ENCODE data around the gene LMBR1. TPM values are rescaled to one million over a fixed set of nuclear protein-coding genes. Genes with fewer than 3 reads are reported as not detected.

LMBR1 gene
- total and polyA plus RNA-seq, 2 donors (not counting 3 experiments of a cell fraction or from before 2014, with no cell fraction given): 14.0 to 72.9 TPM

GRCh38 chr7:156840134-156840533 lies 52.8 kb downstream of the LMBR1 start:
- H3K9ac ChIP-seq (replicated peaks; ENCODE audit: extremely low read depth, insufficient read depth, low read length): no peak overlapping the region
- H4K20me1 ChIP-seq (replicated peaks; ENCODE audit: control insufficient read depth, extremely low read depth, insufficient read depth, low read length): no peaks in the 10 kb centered on the region
- no peak overlapping the region for H3K27ac ChIP-seq (ENCODE audit: insufficient read depth, low read depth, low read length)
- no peak for DNase-seq (ENCODE audit: low read depth, low spot score)
- no peak for FAIRE-seq
- no peak overlapping the region for H2AFZ ChIP-seq (ENCODE audit: low read depth, low read length)
- dilution Hi-C loops (cut with MboI; ENCODE audit: extremely low pct_ligation_motif_present, low sequenced_read_pairs) (no loop called here), intact Hi-C loops (cut with micrococcal nuclease) (loop anchor here (5.0 kb wide), 1 partner anchor 52 kb away; the partner anchor contains the start of gene LMBR1)
- no peak for TF ChIP-seq POLR2A (IDR thresholded peaks at IDR 0.05; ENCODE audit: low read depth, low read length)
- TF ChIP-seq MYC (IDR thresholded peaks at IDR 0.05; ENCODE audit: low read depth, low read length): no peak
- no peak for TF ChIP-seq FOS (IDR thresholded peaks at IDR 0.05; ENCODE audit: borderline replicate concordance, insufficient read depth, low read length)
- TF ChIP-seq, protein P1, sequence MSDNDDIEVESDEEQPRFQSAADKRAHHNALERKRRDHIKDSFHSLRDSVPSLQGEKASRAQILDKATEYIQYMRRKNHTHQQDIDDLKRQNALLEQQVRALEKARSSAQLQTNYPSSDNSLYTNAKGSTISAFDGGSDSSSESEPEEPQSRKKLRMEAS (IDR thresholded peaks at IDR 0.05; ENCODE audit: insufficient read depth, insufficient read length): no peak
- TF ChIP-seq JUN (IDR thresholded peaks at IDR 0.05; ENCODE audit: borderline replicate concordance, insufficient read depth, insufficient read length, low read depth): no peak
- TF ChIP-seq EZH2 (IDR thresholded peaks at IDR 0.05; ENCODE audit: borderline replicate concordance, low read depth, low read length, severe bottlenecking): no peak
- no peaks in the 10 kb centered on the region for H3K27me3 ChIP-seq (ENCODE audit: control insufficient read depth in 2 of 2, insufficient read depth in 2 of 2, low read length in 2 of 2)
- no peaks in the 10 kb centered on the region for H3K9me3 ChIP-seq (replicated peaks; ENCODE audit: control insufficient read depth, insufficient read depth, low read length)
- peaks cover 4% of the 10 kb centered on the region for H3K79me2 ChIP-seq (ENCODE audit: control insufficient read depth, insufficient read depth, low read length)
- no peak overlapping the region for H3K4me2 ChIP-seq (ENCODE audit: insufficient read depth, low read length)
- ChIA-PET POLR2A (no interaction called here), CTCF (no interaction called here)
- H3K36me3 ChIP-seq (ENCODE audit: control insufficient read depth in 2 of 2, extremely low read depth in 1 of 2, insufficient read depth in 2 of 2, low read length in 2 of 2): no peaks in the 10 kb centered on the region
- BruUV-seq (replicated peaks): no TSS peak
- no peaks in the 10 kb centered on the region for H3K4me1 ChIP-seq (ENCODE audit: control insufficient read depth, extremely low read depth, insufficient read depth, low read length)
- no peak overlapping the region for H3K4me3 ChIP-seq (replicated peaks in 1 of 3; ENCODE audit: insufficient read depth in 1 of 3, low read depth in 1 of 3, low read length in 3 of 3)
- H3K9me1 ChIP-seq (replicated peaks; ENCODE audit: control insufficient read depth, extremely low read depth, insufficient read depth, low read length): no peaks in the 10 kb centered on the region

- TF ChIP-seq JUN (IDR thresholded peaks at IDR 0.05; ENCODE audit: borderline replicate concordance, insufficient read depth, insufficient read length, low read depth) (no peak), POLR2AphosphoS5 (IDR thresholded peaks at IDR 0.05; ENCODE audit: insufficient read depth, low read depth, low read length) (no peak), MYC (IDR thresholded peaks at IDR 0.05; ENCODE audit: low read depth, low read length) (no peak), POLR2A (IDR thresholded peaks at IDR 0.05; ENCODE audit: low read depth, low read length) (no peak), FOS (IDR thresholded peaks at IDR 0.05; ENCODE audit: borderline replicate concordance, insufficient read depth, low read length) (no peak), EZH2 (IDR thresholded peaks at IDR 0.05; ENCODE audit: borderline replicate concordance, low read depth, low read length, severe bottlenecking) (no peak), GATA2 (IDR thresholded peaks at IDR 0.05; ENCODE audit: insufficient read depth, insufficient read length, low read depth, low read length) (no peak)
- TF ChIP-seq, protein P1 (IDR thresholded peaks at IDR 0.05; ENCODE audit: insufficient read depth, insufficient read length): no peak
- TF ChIP-seq, protein P2, sequence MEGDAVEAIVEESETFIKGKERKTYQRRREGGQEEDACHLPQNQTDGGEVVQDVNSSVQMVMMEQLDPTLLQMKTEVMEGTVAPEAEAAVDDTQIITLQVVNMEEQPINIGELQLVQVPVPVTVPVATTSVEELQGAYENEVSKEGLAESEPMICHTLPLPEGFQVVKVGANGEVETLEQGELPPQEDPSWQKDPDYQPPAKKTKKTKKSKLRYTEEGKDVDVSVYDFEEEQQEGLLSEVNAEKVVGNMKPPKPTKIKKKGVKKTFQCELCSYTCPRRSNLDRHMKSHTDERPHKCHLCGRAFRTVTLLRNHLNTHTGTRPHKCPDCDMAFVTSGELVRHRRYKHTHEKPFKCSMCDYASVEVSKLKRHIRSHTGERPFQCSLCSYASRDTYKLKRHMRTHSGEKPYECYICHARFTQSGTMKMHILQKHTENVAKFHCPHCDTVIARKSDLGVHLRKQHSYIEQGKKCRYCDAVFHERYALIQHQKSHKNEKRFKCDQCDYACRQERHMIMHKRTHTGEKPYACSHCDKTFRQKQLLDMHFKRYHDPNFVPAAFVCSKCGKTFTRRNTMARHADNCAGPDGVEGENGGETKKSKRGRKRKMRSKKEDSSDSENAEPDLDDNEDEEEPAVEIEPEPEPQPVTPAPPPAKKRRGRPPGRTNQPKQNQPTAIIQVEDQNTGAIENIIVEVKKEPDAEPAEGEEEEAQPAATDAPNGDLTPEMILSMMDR (IDR thresholded peaks at IDR 0.05; ENCODE audit: extremely low read depth in 1 of 2, insufficient read depth in 1 of 2, low read depth in 1 of 2, low read length in 2 of 2): no peak
- Histone ChIP-seq H3K4me2 (ENCODE audit: insufficient read depth, low read length) (no peak overlapping the region), H3K4me3 (replicated peaks in 1 of 3; ENCODE audit: insufficient read depth in 1 of 3, low read depth in 1 of 3, low read length in 3 of 3) (no peak overlapping the region), H3K9ac (replicated peaks; ENCODE audit: extremely low read depth, insufficient read depth, low read length) (no peak overlapping the region), H3K36me3 (ENCODE audit: control insufficient read depth in 2 of 2, extremely low read depth in 1 of 2, insufficient read depth in 2 of 2, low read length in 2 of 2) (peaks cover 0 to 4% of the 10 kb centered on the region in 2 experiments), H3K27me3 (ENCODE audit: control insufficient read depth in 2 of 2, insufficient read depth in 2 of 2, low read length in 2 of 2) (no peaks in the 10 kb centered on the region), H4K20me1 (replicated peaks; ENCODE audit: control insufficient read depth, extremely low read depth, insufficient read depth, low read length) (no peaks in the 10 kb centered on the region), H3K9me1 (replicated peaks; ENCODE audit: control insufficient read depth, extremely low read depth, insufficient read depth, low read length) (no peaks in the 10 kb centered on the region), H2AFZ (ENCODE audit: low read depth, low read length) (no peak overlapping the region), H3K9me3 (replicated peaks; ENCODE audit: control insufficient read depth, insufficient read depth, low read length) (no peaks in the 10 kb centered on the region), H3K4me1 (ENCODE audit: control insufficient read depth, extremely low read depth, insufficient read depth, low read length) (no peaks in the 10 kb centered on the region), H3K27ac (ENCODE audit: insufficient read depth, low read depth, low read length) (no peak overlapping the region), H3K79me2 (ENCODE audit: control insufficient read depth, insufficient read depth, low read length) (no peaks in the 10 kb centered on the region)
- POLR2A ChIA-PET: no interaction called here
- dilution Hi-C loops (cut with MboI; ENCODE audit: extremely low pct_ligation_motif_present, low sequenced_read_pairs): no loop called here
- DNase-seq (ENCODE audit: low read depth, low spot score): no peak
- BruUV-seq (replicated peaks): no TSS peak
- intact Hi-C loops (cut with micrococcal nuclease): loop anchor here (10.0 kb wide), 1 partner anchor 118 kb away; no protein-coding TSS in a partner anchor
- CTCF ChIA-PET: no interaction called here
- no peak for FAIRE-seq
Measured at GRCh38 chr7:156836443-156836842, 56.5 kb downstream of the LMBR1 start.

Measured in endothelial cell of umbilical vein (primary cell).